RWPE1 (cell line): ENCODE results near the gene NFKB2.
A peak's percentile ranks its signal among the peaks of the same experiment; 100 is the strongest.

Source experiments
- CTCF ChIA-PET: fragments of 350-600 bp; sonication (Branson Sonifier 250); formaldehyde crosslinking; extraction: SDS; loops from one replicate; lab custom pipeline; 2021; lab: Yijun Ruan, JAX
- POLR2A ChIA-PET: fragments of 400-600 bp; formaldehyde crosslinking; extraction: SDS; loops from one replicate; lab custom pipeline; 2020; ENCODE audit warnings: antibody characterized with exemption; ENCODE audit not compliant: low non-redundant PET; lab: Yijun Ruan, JAX
- DNase-seq: peaks from one replicate; pipeline ENCODE4 v3.0.0; 2012; ENCODE audit warnings: low spot score
- H3K27ac ChIP-seq: fragments of 450-650 bp; 2 replicates; pipeline ENCODE4 v1.5.1; 2017
- CTCF ChIP-seq: fragments of 450-650 bp; conservative IDR thresholded peaks from 2 replicates; pipeline ENCODE4 v1.5.1; 2017; ENCODE audit warnings: low read depth, mild to moderate bottlenecking

The NFKB2 gene

GRCh38 chr10:102419269-102420180 is 24.0 kb downstream of the NFKB2 start:
- CTCF ChIA-PET: interaction anchor here (0.6 to 5.7 kb wide), 6 partner anchors 15 to 409 kb away, joined by 3 to 108 read pairs (median 20); partner anchors contain the start of gene NFKB2
- POLR2A ChIA-PET: interaction anchor here (2.3 to 2.5 kb wide), 2 partner anchors 25 to 32 kb away, joined by 9 to 14 read pairs; partner anchors contain the start of genes C10orf95 and NFKB2
- H3K27ac ChIP-seq: peak overlapping the region; percentile 96
- no peak for TF ChIP-seq CTCF
- peak; percentile 85 for DNase-seq

- POLR2A ChIA-PET: interaction anchor here (0.5 to 2.5 kb wide), 4 partner anchors 25 to 190 kb away, joined by 3 to 14 read pairs (median 6); partner anchors contain the start of genes C10orf95 and NFKB2
- no peak for DNase-seq
These were observed 24.7 kb downstream of the NFKB2 start for GRCh38 chr10:102420181-102420713.

GRCh38 chr10:102420714-102421506 is 25.4 kb downstream of the NFKB2 start, which contains the start of gene FBXL15:
Gene FBXL15, plus strand, starts transcription at chr10:102420836. Its CDS starts 294 bp downstream, at chr10:102421130.
- no peak for TF ChIP-seq CTCF
- POLR2A ChIA-PET: interaction anchor here (0.5 to 2.5 kb wide), 5 partner anchors 12 to 191 kb away, joined by 3 to 14 read pairs (median 4); partner anchors contain the start of genes C10orf95, CUEDC2 and NFKB2
- H3K27ac ChIP-seq: peak within 1 kb of the TSS; percentile 96

More at GRCh38 chr10:102420181-102420713, 24.7 kb downstream of the NFKB2 start:
- CTCF ChIA-PET: interaction anchor here (0.6 to 5.7 kb wide), 7 partner anchors 17 to 410 kb away, joined by 3 to 108 read pairs (median 4); partner anchors contain the start of gene NFKB2
- TF ChIP-seq CTCF: no peak
- peak overlapping the region; percentile 96 for H3K27ac ChIP-seq

GRCh38 chr10:102421507-102421756 is 25.9 kb downstream of the NFKB2 start:
- peak overlapping the region; percentile 96 for H3K27ac ChIP-seq
- CTCF ChIA-PET: interaction anchor here (0.6 to 5.7 kb wide), 8 partner anchors 11 to 637 kb away, joined by 3 to 108 read pairs (median 4); partner anchors contain the start of genes CUEDC2 and NFKB2
- TF ChIP-seq CTCF: no peak
- POLR2A ChIA-PET: interaction anchor here (0.6 to 2.5 kb wide), 3 partner anchors 11 to 30 kb away, joined by 4 to 14 read pairs (median 9); partner anchors contain the start of genes C10orf95, CUEDC2 and NFKB2
- DNase-seq: no peak

More at GRCh38 chr10:102420714-102421506, 25.4 kb downstream of the NFKB2 start, which contains the start of gene FBXL15:
- peak; percentile 98 for DNase-seq
- CTCF ChIA-PET: interaction anchor here (1.2 to 5.7 kb wide), 6 partner anchors 11 to 190 kb away, joined by 3 to 108 read pairs (median 22); partner anchors contain the start of gene NFKB2

- no peak for DNase-seq
- ChIA-PET CTCF (interaction anchor here (0.5 to 5.7 kb wide), 20 partner anchors 10 to 1861 kb away, joined by 3 to 108 read pairs (median 4); partner anchors contain the start of genes C10orf95, CUEDC2, ELOVL3 and NFKB2), POLR2A (interaction anchor here (0.6 to 2.5 kb wide), 3 partner anchors 11 to 29 kb away, joined by 4 to 14 read pairs (median 9); partner anchors contain the start of genes C10orf95, CUEDC2 and NFKB2)
- peak overlapping the region; percentile 96 for H3K27ac ChIP-seq
- TF ChIP-seq CTCF: no peak
These were observed 26.4 kb downstream of the NFKB2 start for GRCh38 chr10:102421757-102422512.
